D721Med (cell line): Measurements from ENCODE around the gene FSIP1.

Experiments used
- DNase-seq: peaks from one replicate; pipeline ENCODE4 v3.0.0; 2011; ENCODE audit warnings: low spot score; ENCODE audit not compliant: insufficient read length
- FAIRE-seq: peaks from 2 replicates; lab custom pipeline; 2011; peaks lifted over from hg19 to GRCh38; lab: Jason Lieb, UNC
- CTCF ChIP-seq: IDR thresholded peaks from 2 replicates; pipeline ENCODE4 v1.5.1; 2012; ENCODE audit warnings: mild to moderate bottlenecking, control low read depth; ENCODE audit not compliant: insufficient read depth; ENCODE audit errors: missing control alignments

Gene FSIP1

GRCh38 chr15:39613271-39613670 is 169.4 kb downstream of the FSIP1 start:
- TF ChIP-seq CTCF = no peak
- FAIRE-seq = no peak
- DNase-seq = no peak

DNA sequence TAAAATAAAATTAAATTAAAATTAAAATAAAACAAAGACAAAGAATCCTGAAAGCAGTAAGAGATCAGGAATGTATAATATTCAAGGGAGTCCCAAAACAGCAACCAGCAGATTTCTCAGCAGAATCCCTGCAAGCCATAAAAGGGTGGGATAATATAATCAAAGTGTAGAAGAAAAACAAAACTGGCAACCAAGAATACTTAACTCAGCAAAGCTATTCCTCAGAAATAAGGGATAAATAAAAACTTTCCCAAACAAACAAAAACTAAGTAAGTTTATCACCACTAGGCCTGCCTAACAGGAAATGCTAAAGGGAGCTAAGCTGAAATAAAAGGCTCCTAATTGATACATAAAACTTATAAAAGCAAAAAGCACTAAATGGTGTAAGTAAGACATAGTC is 172.0 kb downstream of the FSIP1 start:
- FAIRE-seq = no peak
- no peak for DNase-seq
- TF ChIP-seq CTCF = no peak

DNA sequence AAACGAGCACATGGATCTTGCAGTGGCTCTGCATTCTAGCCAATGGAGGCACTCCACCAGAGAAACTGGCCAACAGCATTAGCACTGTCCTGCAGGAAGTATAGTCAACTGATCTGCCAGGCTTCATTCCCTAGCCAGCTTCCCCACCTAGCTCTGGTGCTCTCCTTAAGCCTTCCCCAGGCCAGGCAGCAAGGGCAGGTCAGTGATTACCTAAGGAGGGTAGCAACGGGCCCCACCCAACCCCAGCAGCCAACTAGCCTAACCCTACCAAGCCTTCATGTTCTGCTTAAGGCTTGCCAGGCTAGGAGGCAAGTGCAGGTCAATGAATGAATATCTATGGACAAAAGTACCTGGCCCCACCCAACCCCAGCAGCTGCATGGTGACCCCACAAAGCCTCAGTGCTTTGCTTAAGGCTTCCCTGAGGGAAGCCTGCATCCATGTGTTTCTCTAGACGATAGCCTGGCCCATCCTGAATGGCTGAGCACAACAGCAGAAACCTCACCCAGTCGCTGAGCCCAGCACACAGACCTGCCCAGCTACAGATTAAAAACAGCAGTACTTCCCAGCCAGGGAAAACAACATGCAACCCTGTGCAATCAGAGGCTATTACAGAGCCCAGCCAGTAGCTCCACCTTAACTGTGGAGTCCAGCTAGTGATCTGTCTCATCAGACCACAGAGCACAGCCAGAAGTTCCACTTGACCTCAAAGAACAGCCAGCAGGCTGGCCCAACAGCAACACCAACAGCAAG is 173.3 kb downstream of the FSIP1 start:
- FAIRE-seq (no peak), DNase-seq (no peak)
- no peak for TF ChIP-seq CTCF

GRCh38 chr15:39608185-39609139 is 174.2 kb downstream of the FSIP1 start:
- TF ChIP-seq CTCF = no peak
- FAIRE-seq = no peak
- DNase-seq = no peak

GRCh38 chr15:39605146-39605545 is 177.5 kb downstream of the FSIP1 start:
- DNase-seq (no peak), FAIRE-seq (no peak)
- no peak for TF ChIP-seq CTCF

- DNase-seq (no peak), FAIRE-seq (no peak)
- TF ChIP-seq CTCF = no peak
Observed at GRCh38 chr15:39602143-39602542, 180.5 kb downstream of the FSIP1 start.

- no peak for TF ChIP-seq CTCF
- FAIRE-seq (no peak), DNase-seq (no peak)
Observed at GRCh38 chr15:39599871-39600270, 182.8 kb downstream of the FSIP1 start.
